ENCODE data around the gene HOXB2. TPM values are rescaled to one million over a fixed set of nuclear protein-coding genes. Genes with fewer than 3 reads are reported as not detected.

HOXB2 gene
- total and polyA plus RNA-seq, 9 of the 15 experiments (the other 6 are each of a cell fraction or from before 2014, with no cell fraction given): 2.1 to 97.7 (median 21.2) TPM

DNA sequence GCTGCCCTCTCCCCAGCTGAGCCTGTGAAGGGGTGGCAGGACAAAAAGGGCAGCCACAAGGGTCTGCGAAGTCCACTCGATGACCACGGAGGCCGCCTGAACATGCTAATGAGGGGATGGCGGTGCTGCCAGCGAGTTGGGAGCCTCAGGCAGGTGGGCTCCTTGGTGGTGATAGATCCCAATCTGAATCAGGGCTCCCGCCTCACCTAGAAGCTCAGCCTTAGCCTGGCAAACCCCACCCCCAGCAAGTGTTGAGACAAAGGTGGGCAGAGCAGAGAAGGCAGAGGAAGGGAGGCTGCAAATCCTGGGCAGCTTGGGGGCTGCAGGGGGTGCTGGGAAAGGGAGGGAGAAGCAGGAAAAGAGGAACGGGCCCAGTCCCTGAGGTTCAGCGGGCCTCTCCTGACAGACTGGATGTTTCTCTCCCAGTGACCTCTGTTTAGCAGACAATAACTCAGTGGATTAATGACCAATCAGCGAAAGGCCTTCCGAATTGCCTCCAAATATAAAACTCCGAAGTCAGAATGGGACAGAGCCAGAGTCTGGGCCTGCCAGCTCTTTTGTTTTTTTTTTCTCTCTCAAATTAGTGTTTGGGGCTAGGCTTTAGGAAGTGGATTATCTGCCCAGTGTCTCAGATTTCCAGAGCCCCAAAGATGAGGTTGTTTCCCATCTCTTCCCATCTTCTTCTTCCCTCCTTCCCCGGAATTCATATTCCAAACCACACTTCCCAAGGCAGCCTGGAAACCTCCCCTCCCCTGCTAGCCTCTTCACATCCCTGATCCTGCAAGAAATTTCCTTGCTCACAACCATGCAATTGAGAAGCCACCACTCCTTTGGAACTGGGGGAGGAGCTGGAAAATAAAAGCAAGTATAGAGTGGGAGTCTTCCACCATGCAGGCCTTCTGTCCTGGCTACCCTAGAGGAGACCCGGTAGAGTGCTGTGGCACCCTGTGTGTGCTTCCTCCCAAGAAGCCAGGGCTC, 15.2 kb upstream of the HOXB2 start:
- POLR2A ChIA-PET: interaction anchor here (0.7 to 2.1 kb wide), 7 partner anchors 10 to 67 kb away, joined by 3 to 12 read pairs (median 6); no protein-coding TSS in a partner anchor

More for the DNA sequence above, 15.2 kb upstream of the HOXB2 start:
- no peak for DNase-seq (ENCODE audit: extremely low read depth in 1 of 4, low spot score in 3 of 4)
- peaks cover 6% of the 10 kb centered on the region for H3K9me1 ChIP-seq (ENCODE audit: control insufficient read depth, insufficient read depth, low read length)
- no peak overlapping the region for H3K4me2 ChIP-seq (ENCODE audit: insufficient read depth, low read length)
- no peaks in the 10 kb centered on the region for H3K9me3 ChIP-seq (replicated peaks; ENCODE audit: control insufficient read depth, insufficient read depth, low read depth, low read length)
- CTCF ChIA-PET (ENCODE audit: low intra/inter-chr PET ratio): interaction anchor here (0.6 kb wide), 1 partner anchor 582 kb away, joined by 3 read pairs; no protein-coding TSS in a partner anchor
- H4K20me1 ChIP-seq (replicated peaks; ENCODE audit: control insufficient read depth, insufficient read depth, low read length): no peaks in the 10 kb centered on the region
- no peak overlapping the region for H3K27ac ChIP-seq (ENCODE audit: extremely low read depth, low read depth, low read length)
- no peak overlapping the region for H2AFZ ChIP-seq (ENCODE audit: low read depth, low read length)
- peaks cover 26 to 36% of the 10 kb centered on the region in 2 experiments for H3K4me1 ChIP-seq (replicated peaks in 1 of 2; ENCODE audit: control insufficient read depth in 2 of 2, insufficient read depth in 2 of 2, low read length in 2 of 2)
- in situ Hi-C loops (cut with MboI): no loop called here
- no peak for FAIRE-seq
- intact Hi-C loops (cut with micrococcal nuclease): no loop called here
- no TSS peak for BruUV-seq (replicated peaks)
- H3K36me3 ChIP-seq (ENCODE audit: control insufficient read depth, insufficient read depth, low read length): peaks cover 71% of the 10 kb centered on the region; the same call in 2 of the 3 replicates
- TF ChIP-seq ETV6 (IDR thresholded peaks at IDR 0.05; ENCODE audit: borderline replicate concordance in 1 of 2, low read depth in 2 of 2, low read length in 1 of 2) (no peak), ETV6 (CRISPR knock-in tag; IDR thresholded peaks at IDR 0.05; ENCODE audit: borderline replicate concordance) (no peak), ZFPM2 (CRISPR knock-in tag; IDR thresholded peaks at IDR 0.05) (no peak), RFX1 (IDR thresholded peaks at IDR 0.05) (no peak), HCFC1 (IDR thresholded peaks at IDR 0.05; ENCODE audit: low read depth, low read length) (no peak), TAL1 (IDR thresholded peaks at IDR 0.05) (no peak), NCOA2 (IDR thresholded peaks at IDR 0.05; ENCODE audit: partially characterized antibody in 2 of 2) (no peak), ZNF589 (CRISPR knock-in tag; IDR thresholded peaks at IDR 0.05; ENCODE audit: low read depth) (no peak), NFATC3 (IDR thresholded peaks at IDR 0.05) (no peak)
- TF ChIP-seq, protein P1, sequence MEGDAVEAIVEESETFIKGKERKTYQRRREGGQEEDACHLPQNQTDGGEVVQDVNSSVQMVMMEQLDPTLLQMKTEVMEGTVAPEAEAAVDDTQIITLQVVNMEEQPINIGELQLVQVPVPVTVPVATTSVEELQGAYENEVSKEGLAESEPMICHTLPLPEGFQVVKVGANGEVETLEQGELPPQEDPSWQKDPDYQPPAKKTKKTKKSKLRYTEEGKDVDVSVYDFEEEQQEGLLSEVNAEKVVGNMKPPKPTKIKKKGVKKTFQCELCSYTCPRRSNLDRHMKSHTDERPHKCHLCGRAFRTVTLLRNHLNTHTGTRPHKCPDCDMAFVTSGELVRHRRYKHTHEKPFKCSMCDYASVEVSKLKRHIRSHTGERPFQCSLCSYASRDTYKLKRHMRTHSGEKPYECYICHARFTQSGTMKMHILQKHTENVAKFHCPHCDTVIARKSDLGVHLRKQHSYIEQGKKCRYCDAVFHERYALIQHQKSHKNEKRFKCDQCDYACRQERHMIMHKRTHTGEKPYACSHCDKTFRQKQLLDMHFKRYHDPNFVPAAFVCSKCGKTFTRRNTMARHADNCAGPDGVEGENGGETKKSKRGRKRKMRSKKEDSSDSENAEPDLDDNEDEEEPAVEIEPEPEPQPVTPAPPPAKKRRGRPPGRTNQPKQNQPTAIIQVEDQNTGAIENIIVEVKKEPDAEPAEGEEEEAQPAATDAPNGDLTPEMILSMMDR (IDR thresholded peaks at IDR 0.05 in 2 of 3, conservative IDR thresholded peaks at IDR 0.05 in 1 of 3; ENCODE audit: insufficient read depth in 2 of 3, low read depth in 1 of 3, low read length in 3 of 3): 0 out of 6 replicates have a peak, but pooled peaks of 1 of the 3 experiments have one; percentile 13
- peak overlapping the region in 1 of 2 experiments; percentile 79; a peak in 2 of 4 replicates for H3K9ac ChIP-seq (ENCODE audit: insufficient read depth in 1 of 2, low read depth in 2 of 2, low read length in 2 of 2)
- H3K79me2 ChIP-seq (ENCODE audit: control insufficient read depth, insufficient read depth, low read length): peaks cover 33% of the 10 kb centered on the region
- no peak overlapping the region for H3K4me3 ChIP-seq
- H3K27me3 ChIP-seq (ENCODE audit: control insufficient read depth in 2 of 2, insufficient read depth in 2 of 2, low read length in 2 of 2): no peaks in the 10 kb centered on the region
- ATAC-seq: no peak
- 78% methylated on average over 12 of the region's 14 CpGs for WGBS (ENCODE audit: insufficient coverage, low coverage, missing lambda C conversion rate)
